GOT3 (cell line): ENCODE results near the gene UGT1A8.
"Not testable (repeated sequence)": the region's sequence is repeated elsewhere in the genome, so short reads cannot be mapped to it uniquely, and the experiment has no call there.

Source experiments
- DNase-seq: peaks from one replicate; lab custom pipeline; 2025; ENCODE audit warnings: mixed read lengths; lab: John Stamatoyannopoulos, UW

The UGT1A8 gene

DNA sequence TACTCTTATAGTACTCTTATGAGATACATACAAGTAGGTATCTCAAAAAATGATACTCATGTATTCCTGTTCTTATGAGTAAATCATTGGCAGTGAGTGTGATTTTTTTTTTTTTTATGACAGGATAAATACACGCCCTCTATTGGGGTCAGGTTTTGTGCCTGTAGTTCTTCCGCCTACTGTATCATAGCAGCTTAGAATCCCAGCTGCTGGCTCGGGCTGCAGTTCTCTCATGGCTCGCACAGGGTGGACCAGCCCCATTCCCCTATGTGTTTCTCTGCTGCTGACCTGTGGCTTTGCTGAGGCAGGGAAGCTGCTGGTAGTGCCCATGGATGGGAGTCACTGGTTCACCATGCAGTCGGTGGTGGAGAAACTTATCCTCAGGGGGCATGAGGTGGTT is at the start of gene UGT1A8:
Gene UGT1A8 (plus strand): TSS at position 158 of the 400 bp plus-strand sequence. CDS start 75 bp downstream, at position 233.
- DNase-seq = not testable (repeated sequence)

- no peak for DNase-seq
These were observed 46.4 kb upstream of the UGT1A8 start for GRCh38 chr2:233571001-233571400.

DNA sequence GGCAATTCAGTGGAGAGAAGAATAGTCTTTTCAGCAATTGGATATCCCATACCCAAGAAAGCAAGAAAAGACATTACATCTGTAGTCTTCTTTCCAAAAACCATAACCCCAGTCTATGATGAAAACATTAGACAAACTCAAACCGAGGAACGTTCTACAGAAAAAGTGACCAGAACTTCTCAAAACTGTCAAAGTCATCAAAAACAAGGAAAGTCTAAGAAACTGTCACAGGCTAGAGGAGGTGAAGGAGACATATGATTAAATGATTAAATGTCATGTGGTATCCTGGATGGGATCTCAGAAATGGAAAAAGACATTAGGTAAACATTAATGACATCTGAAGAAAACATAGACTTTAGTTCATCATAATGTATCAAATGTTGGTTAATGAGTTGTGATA is 46.0 kb upstream of the UGT1A8 start:
- DNase-seq = no peak

DNA sequence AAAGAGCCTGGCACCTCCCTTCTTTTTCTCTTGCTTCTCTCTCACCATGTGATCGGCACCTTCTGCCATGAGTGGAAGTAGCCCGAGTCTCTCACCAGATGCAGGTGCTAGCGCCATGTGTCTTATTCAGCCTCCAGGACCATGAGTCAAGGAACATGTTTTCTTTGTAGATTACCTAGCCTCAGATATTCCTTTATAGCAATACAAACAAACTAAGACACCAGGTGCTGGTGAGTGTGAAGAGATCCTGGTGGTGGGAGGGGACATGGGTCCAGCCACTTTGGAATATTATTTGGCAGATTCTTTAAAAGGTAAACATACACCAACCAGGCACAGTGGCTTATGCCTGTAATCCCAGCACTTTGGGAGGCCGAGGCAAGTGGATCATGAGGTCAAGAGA is 45.0 kb upstream of the UGT1A8 start:
- DNase-seq = no peak

- DNase-seq = not testable (repeated sequence)
These were observed 40.1 kb upstream of the UGT1A8 start for GRCh38 chr2:233577341-233577740.

GRCh38 chr2:233583217-233583965 is 34.0 kb upstream of the UGT1A8 start:
- DNase-seq = not testable (repeated sequence)

DNA sequence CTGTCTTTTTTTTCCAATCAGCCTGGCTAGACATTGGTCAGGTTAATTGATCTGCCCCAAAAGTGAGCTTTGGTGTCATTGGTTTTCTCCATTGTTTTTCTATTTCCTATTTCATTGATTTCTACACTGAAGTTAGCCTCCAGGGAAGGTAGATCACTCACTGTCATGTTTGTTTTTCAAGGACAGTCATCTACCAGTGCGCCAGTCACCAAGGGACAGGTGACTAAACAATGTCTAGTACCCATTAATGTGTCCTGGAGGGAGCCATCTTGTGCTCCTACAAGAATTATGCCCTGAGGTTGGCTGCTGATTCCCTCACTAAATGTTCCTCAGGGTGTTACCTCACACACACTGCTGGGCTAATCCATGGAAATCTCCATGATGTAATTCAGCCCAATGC is 33.2 kb upstream of the UGT1A8 start:
- no peak for DNase-seq

- DNase-seq = no peak
These were observed 29.0 kb upstream of the UGT1A8 start for GRCh38 chr2:233588400-233588799.

GRCh38 chr2:233592706-233593105 is 24.7 kb upstream of the UGT1A8 start:
- not testable (repeated sequence) for DNase-seq

DNA sequence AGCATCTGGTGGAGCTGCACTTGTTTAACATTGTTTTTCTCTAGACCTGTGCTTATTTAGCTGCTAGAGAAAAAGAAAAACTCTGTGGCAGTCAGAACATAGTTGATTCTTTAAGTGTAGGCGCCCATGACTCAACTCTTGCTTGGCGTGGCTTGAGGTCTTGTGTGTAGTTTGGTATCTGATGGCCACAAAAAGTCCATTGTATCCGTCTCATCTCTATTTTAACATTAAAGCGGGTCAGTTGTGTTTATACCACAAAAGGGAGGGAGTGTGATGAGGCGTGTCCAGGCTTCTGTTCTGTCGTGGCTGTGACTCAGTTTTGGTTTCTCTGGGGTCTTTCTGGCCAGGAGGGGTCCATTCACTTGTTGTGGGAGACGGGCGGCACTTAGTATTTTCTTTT is 24.2 kb upstream of the UGT1A8 start:
- DNase-seq = no peak

GRCh38 chr2:233597522-233597921 is 19.9 kb upstream of the UGT1A8 start:
- DNase-seq = no peak

GRCh38 chr2:233598952-233599351 is 18.5 kb upstream of the UGT1A8 start:
- no peak for DNase-seq

DNA sequence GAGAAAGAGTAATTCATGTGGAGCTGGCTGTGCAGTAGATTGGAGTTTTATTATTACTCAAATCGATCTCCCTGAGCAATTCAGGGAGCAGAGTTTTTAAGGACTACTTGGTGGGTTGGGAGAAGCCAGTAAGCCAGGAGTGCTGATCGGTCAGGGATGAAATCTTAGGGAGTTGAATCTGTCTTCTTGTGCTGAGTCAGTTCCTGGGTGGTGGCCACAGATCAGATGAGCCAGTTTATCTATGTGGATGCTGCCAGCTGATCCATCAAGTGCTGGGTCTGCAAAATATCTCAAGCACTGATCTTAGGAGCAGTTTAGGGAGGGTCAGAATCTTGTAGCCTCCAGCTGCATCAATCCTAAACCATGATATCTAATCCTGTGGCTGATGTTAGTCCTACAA is 17.0 kb upstream of the UGT1A8 start:
- no peak for DNase-seq

GRCh38 chr2:233602076-233602475 is 15.4 kb upstream of the UGT1A8 start:
- DNase-seq = no peak

DNA sequence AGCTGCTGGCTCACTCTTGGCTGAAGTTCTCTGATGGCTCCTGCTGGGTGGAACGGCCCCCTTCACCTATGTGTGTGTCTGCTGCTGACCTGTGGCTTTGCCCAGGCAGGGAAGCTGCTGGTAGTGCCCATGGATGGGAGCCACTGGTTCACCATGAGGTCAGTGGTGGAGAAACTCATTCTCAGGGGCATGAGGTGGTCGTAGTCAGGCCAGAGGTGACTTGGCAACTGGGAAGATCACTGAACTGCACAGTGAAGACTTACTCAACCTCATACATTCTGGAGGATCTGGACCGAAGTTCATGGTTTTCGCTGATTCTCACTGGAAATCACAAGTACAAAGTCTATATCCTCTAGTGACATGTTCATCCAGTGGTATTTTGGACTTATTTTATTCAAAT is 13.9 kb upstream of the UGT1A8 start:
- no peak for DNase-seq

DNA sequence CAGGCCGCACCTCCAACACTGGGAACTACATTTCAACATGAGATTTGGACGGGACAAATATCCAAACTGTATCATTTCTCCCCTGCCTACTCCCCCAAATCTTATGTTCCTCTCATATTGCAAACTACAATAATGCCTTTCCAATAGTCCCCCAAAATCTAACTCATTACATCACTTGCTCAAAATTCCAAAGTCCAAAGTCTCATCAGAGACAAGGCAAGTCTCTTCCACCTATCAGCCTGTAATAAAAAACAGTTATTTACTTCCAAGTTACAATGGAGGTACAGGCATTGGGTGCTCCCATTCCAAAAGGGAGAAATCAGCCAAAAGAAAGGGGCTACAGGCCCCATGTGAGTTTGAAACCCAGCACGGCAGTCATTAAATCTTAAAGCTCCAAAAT is 12.6 kb upstream of the UGT1A8 start:
- DNase-seq = no peak

DNA sequence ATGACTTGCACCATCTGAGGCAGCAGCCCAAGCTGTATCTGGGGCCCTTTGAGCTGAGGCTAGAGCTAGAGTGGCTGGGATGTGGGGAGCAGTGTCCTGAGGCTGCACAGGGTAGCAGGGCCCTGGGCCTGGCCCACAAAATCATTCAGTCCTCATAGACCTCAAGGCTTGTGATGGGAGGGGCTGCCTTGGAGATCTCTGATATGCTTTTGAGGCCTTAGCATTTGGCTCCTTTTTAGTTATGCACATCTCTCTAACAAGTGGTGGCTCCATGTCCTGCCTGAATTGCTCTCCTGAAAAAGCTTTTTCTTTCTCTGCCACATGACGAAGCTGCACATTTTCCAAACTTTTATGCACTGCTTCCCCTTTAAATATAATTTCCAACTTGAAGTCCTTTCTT is 11.8 kb upstream of the UGT1A8 start:
- no peak for DNase-seq

GRCh38 chr2:233611284-233611683 is 6.1 kb upstream of the UGT1A8 start:
- DNase-seq = no peak

DNA sequence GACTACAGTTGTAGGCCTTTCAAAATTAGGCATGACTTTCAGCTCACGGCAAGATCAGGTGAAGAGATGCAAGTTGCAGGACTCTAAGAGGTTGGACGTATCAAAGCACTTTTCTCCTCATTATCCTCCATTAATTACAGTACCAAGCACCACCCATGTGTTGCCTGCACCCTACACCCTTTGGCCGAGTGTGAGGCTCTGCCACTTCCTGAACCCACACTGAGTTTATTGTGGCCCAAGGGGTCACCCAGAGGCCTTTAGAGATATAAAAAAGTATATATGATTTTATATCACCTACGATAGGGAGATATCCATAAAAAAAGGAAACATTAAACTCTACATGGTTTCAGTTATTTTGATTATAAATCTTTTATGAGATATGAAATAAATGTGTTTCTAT is 2.8 kb downstream of the UGT1A8 start:
- DNase-seq = no peak

DNA sequence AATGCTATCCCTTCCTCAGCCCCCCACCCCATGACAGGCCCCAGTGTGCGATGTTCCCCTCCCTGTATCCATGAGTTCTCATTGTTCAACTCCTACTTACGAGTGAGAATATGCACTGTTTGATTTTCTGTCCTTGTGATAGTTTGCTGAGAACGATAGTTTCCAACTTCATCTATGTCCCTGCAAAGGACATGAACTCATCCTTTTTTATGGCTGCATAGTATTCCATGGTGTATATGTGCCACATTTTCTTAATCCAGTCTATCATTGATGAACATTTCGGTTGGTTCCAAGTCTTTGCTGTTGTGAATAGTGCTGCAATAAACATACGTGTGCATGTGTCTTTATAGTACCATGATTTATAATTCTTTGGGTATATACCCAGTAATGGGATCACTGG is 4.4 kb downstream of the UGT1A8 start:
- not testable (repeated sequence) for DNase-seq

DNA sequence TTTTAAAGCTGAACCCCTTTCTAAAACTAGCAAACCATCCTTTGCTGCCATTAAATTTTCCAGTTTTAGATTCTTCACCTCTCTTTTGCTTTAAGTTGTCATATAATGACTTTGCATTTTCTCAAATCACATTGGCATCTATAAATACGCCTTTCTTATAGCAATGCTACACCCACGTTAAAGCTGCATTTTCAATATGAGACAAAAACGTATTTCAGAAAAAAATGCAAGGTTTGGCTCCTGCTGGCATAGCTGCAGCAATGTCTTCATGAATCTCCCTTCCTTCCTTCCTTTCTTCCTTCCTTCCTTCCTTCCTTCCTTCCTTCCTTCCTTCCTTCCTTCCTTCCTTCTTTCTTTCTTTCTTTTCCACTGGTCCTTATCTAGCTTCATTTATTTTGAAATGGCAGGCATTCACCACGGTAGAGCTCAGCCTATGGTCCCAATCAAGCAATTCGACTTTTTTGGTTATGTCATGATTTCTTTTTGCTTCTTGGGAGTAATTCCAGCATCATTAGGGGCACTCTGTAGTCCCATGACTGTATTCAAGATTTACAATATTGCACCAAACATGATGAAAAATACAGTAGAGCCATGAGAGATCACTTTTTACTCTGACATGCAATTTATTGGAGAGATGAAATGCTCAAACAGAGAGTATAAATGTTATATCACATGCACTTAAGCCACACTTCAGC is 10.0 kb downstream of the UGT1A8 start:
- DNase-seq = no peak

- not testable (repeated sequence) for DNase-seq
These were observed 18.9 kb downstream of the UGT1A8 start, which contains the start of gene UGT1A10 for GRCh38 chr2:233636306-233636705. Gene UGT1A10 (plus strand): TSS chr2:233636448. CDS start chr2:233636523, 75 bp downstream.

GRCh38 chr2:233638836-233639235 is 21.4 kb downstream of the UGT1A8 start:
- no peak for DNase-seq
